Stimulated activated CD4-positive, alpha-beta T cell treated with anti-CD3 and anti-CD28 coated beads, Interleukin-2, amount 100 ng/mL, for 24 hours (primary cell): ENCODE results near the gene KIAA1958.
A peak's percentile ranks its signal among the peaks of the same experiment; 100 is the strongest.
"Not testable (repeated sequence)": the region's sequence is repeated elsewhere in the genome, so short reads cannot be mapped to it uniquely, and the experiment has no call there.

ENCODE experiments used
- DNase-seq, 2 donors: peaks; one replicate each; pipeline ENCODE4 v3.0.0-alpha.2; 2020

The KIAA1958 gene

GRCh38 chr9:112669326-112669725, 182.7 kb downstream of the KIAA1958 start:
- DNase-seq = no peak

GRCh38 chr9:112670991-112671625, 184.5 kb downstream of the KIAA1958 start:
- no peak for DNase-seq

- DNase-seq = not testable (repeated sequence)
These were observed 186.6 kb downstream of the KIAA1958 start for GRCh38 chr9:112673221-112673620.

GRCh38 chr9:112677040-112677439, 190.4 kb downstream of the KIAA1958 start:
- DNase-seq = no peak

- DNase-seq = no peak
These were observed 194.2 kb downstream of the KIAA1958 start for GRCh38 chr9:112680731-112681402.

GRCh38 chr9:112689161-112689740, 202.6 kb downstream of the KIAA1958 start:
- DNase-seq = no peak

GRCh38 chr9:112694706-112695555, 208.3 kb downstream of the KIAA1958 start:
- DNase-seq = no peak

GRCh38 chr9:112696461-112696860, 209.8 kb downstream of the KIAA1958 start:
- DNase-seq = no peak

- no peak for DNase-seq
These were observed 212.6 kb downstream of the KIAA1958 start for GRCh38 chr9:112699230-112699629.

GRCh38 chr9:112700085-112700484, 213.5 kb downstream of the KIAA1958 start:
- DNase-seq = no peak

- DNase-seq = no peak
These were observed 216.7 kb downstream of the KIAA1958 start for GRCh38 chr9:112703304-112703703.

- no peak for DNase-seq
These were observed 219.3 kb downstream of the KIAA1958 start for GRCh38 chr9:112705768-112706427.

- no peak for DNase-seq
These were observed 224.5 kb downstream of the KIAA1958 start for GRCh38 chr9:112711050-112711689.

GRCh38 chr9:112712678-112713077, 226.1 kb downstream of the KIAA1958 start:
- no peak for DNase-seq

GRCh38 chr9:112717661-112718331, 231.2 kb downstream of the KIAA1958 start, which contains the start of gene INIP:
TSS of gene INIP (minus strand) at chr9:112718117. CDS start at chr9:112716485, 1,632 bp downstream.
- DNase-seq = peak; percentile 97
